CD4-positive, alpha-beta T cell (primary cell): ENCODE measurements around the gene IL17RC. TPM values are rescaled to one million over a fixed set of nuclear protein-coding genes. Genes with fewer than 3 reads are reported as not detected.
A peak's percentile ranks its signal among the peaks of the same experiment; 100 is the strongest.

Experiments
- ATAC-seq: fragments of 200-7000 bp; cut with Tn5 transposase; one replicate; pipeline ENCODE4 v1.10.0; 2022; ENCODE audit warnings: mild to moderate bottlenecking; ENCODE audit not compliant: poor library complexity
- CTCF ChIA-PET: fragments of 350-600 bp; sonication (Branson Sonifier 250); formaldehyde crosslinking; loops from one replicate; lab custom pipeline; 2021; ENCODE audit warnings: antibody characterized with exemption, inconsistent platforms; lab: Charles Lee
- POLR2A ChIA-PET: fragments of 350-600 bp; sonication (Branson Sonifier 250); formaldehyde crosslinking; loops from one replicate; lab custom pipeline; 2021; ENCODE audit warnings: antibody characterized with exemption, inconsistent platforms; lab: Charles Lee
- DNase-seq, 14 experiments: peaks; one replicate each; pipeline ENCODE4 v3.0.0-alpha.2; 2013 to 2020; ENCODE audit warnings: mixed read lengths in 2 of 14
- H3K27ac ChIP-seq, 2 donors: one replicate each; pipeline versions ENCODE4 v1.5.1 to v1.7.0; 2013; ENCODE audit warnings: low read length in 2 of 2, low read depth in 1 of 2, mild to moderate bottlenecking in 1 of 2
- H3K27me3 ChIP-seq, 2 experiments: 1 replicate in 1 of 2; 2 replicates in 1 of 2; pipeline versions ENCODE4 v1.6.1 to v1.7.0; 2013; ENCODE audit warnings: low read length in 2 of 2, control low read depth in 1 of 2, mild to moderate bottlenecking in 1 of 2, moderate library complexity in 1 of 2; ENCODE audit not compliant: insufficient read depth in 2 of 2, control insufficient read depth in 1 of 2
- H3K36me3 ChIP-seq: one replicate; pipeline ENCODE4 v1.6.1; 2013; ENCODE audit warnings: low read length, control low read depth; ENCODE audit not compliant: insufficient read depth
- H3K4me1 ChIP-seq: one replicate; pipeline ENCODE4 v1.6.1; 2013; ENCODE audit warnings: low read length, control low read depth; ENCODE audit not compliant: insufficient read depth
- H3K4me3 ChIP-seq: one replicate; pipeline ENCODE4 v1.5.1; 2013; ENCODE audit warnings: mild to moderate bottlenecking, low read length, moderate library complexity
- H3K9me3 ChIP-seq, 2 experiments: 1 replicate in 1 of 2; 2 replicates in 1 of 2; pipeline versions ENCODE4 v1.6.1 to v1.7.0; 2013; ENCODE audit warnings: low read length in 2 of 2, mild to moderate bottlenecking in 2 of 2, control low read depth in 1 of 2, moderate library complexity in 1 of 2; ENCODE audit not compliant: control insufficient read depth in 1 of 2, insufficient read depth in 1 of 2
- H3K27ac Mint-ChIP-seq: one replicate; pipeline ENCODE4 v1.8.0; 2020; ENCODE audit warnings: mixed read lengths
- H3K27me3 Mint-ChIP-seq: one replicate; pipeline ENCODE4 v1.8.0; 2021; ENCODE audit warnings: mixed read lengths
- H3K36me3 Mint-ChIP-seq: one replicate; pipeline ENCODE4 v1.8.0; 2021; ENCODE audit warnings: low read depth, mixed read lengths
- H3K4me1 Mint-ChIP-seq: one replicate; pipeline ENCODE4 v1.8.0; 2021; ENCODE audit warnings: low read depth, mixed read lengths
- H3K4me3 Mint-ChIP-seq: one replicate; pipeline ENCODE4 v1.8.0; 2020; ENCODE audit warnings: mild to moderate bottlenecking, mixed read lengths
- H3K9me3 Mint-ChIP-seq: one replicate; pipeline ENCODE4 v1.8.0; 2020; ENCODE audit warnings: mixed read lengths
- CTCF ChIP-seq: fragments of 200-600 bp; IDR thresholded peaks from one replicate; pipeline ENCODE4 v1.8.0; 2022; ENCODE audit warnings: antibody characterized with exemption, mild to moderate bottlenecking
- intact Hi-C, 2 experiments: fragments of 100-400 bp; cut with DNase I in 1 of 2; cut with micrococcal nuclease in 1 of 2; formaldehyde crosslinking; loops; one replicate each; pipeline versions ENCODE4 v1.15.1 to v1.9.0; 2023 to 2025; cut with DNase I, micrococcal nuclease
- total RNA-seq, 174 experiments: library from RNA in 2 of 174; stranded (reverse) in 2 of 174; gene quantifications; one replicate each; pipeline ENCODE4 v1.2.3 and lab custom pipeline; 2021 to 2026

IL17RC gene
- total RNA-seq, 2 experiments from 2014 or later = 0.42 to 0.88 TPM

DNA sequence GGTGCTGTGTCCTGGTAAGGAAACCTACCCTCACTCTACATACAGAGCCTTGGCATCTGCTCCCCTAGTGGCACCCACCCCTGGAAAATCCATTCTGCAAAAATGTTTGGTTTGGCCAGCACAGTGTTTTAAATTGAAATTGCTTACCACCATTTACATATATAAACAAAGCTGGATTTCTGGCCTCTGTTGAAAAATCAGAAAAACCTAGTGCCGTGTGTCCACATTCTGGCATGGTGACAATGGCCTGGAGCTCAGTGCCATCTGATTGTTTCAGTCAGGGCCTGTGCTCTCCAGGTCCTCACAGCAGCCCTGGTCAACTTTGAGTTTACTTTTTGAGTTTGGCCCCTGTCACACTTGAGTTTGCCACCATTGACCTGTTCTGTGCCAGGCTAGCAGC is 2.9 kb upstream of the IL17RC start:
- Histone ChIP-seq H3K4me1 (peaks cover 44% of the 10 kb centered on the region), H3K4me3 (no peak overlapping the region), H3K36me3 (no peaks in the 10 kb centered on the region), H3K9me3 (no peaks in the 10 kb centered on the region), H3K27ac (no peak overlapping the region), H3K27me3 (no peaks in the 10 kb centered on the region)
- intact Hi-C loops = no loop called here
- Mint-ChIP-seq H3K27ac (no peak overlapping the region), H3K27me3 (no peaks in the 10 kb centered on the region), H3K9me3 (no peaks in the 10 kb centered on the region), H3K4me1 (peaks cover 19% of the 10 kb centered on the region), H3K36me3 (no peaks in the 10 kb centered on the region), H3K4me3 (peak overlapping the region; percentile 7)
- ChIA-PET POLR2A (interaction anchor here (2.6 to 4.9 kb wide), 2 partner anchors 19 to 23 kb away, joined by 17 to 32 read pairs; partner anchors contain the start of genes CRELD1 and JAGN1), CTCF (interaction anchor here (0.6 kb wide), 1 partner anchor 173 kb away, joined by 4 read pairs; no protein-coding TSS in a partner anchor)
- no peak for DNase-seq
- no peak for TF ChIP-seq CTCF
- no peak for ATAC-seq

GRCh38 chr3:9914559-9915253 is 2.2 kb upstream of the IL17RC start:
- Mint-ChIP-seq H3K4me1 (peaks cover 19% of the 10 kb centered on the region), H3K27ac (no peak overlapping the region), H3K27me3 (no peaks in the 10 kb centered on the region), H3K4me3 (peak overlapping the region; percentile 34), H3K36me3 (no peaks in the 10 kb centered on the region), H3K9me3 (no peaks in the 10 kb centered on the region)
- no peak for TF ChIP-seq CTCF
- peak overlapping the region; percentile 25 for H3K4me3 ChIP-seq
- ChIA-PET POLR2A (interaction anchor here (4.9 kb wide), 1 partner anchor 18 kb away, joined by 32 read pairs; the partner anchor contains the start of gene CRELD1), CTCF (no interaction called here)
- intact Hi-C loops = no loop called here
- no peak for DNase-seq
- peaks cover 39% of the 10 kb centered on the region for H3K4me1 ChIP-seq
- no peaks in the 10 kb centered on the region for H3K36me3 ChIP-seq
- no peak overlapping the region for H3K27ac ChIP-seq
- ATAC-seq = peak; percentile 42
- H3K27me3 ChIP-seq = no peaks in the 10 kb centered on the region
- no peaks in the 10 kb centered on the region for H3K9me3 ChIP-seq

DNA sequence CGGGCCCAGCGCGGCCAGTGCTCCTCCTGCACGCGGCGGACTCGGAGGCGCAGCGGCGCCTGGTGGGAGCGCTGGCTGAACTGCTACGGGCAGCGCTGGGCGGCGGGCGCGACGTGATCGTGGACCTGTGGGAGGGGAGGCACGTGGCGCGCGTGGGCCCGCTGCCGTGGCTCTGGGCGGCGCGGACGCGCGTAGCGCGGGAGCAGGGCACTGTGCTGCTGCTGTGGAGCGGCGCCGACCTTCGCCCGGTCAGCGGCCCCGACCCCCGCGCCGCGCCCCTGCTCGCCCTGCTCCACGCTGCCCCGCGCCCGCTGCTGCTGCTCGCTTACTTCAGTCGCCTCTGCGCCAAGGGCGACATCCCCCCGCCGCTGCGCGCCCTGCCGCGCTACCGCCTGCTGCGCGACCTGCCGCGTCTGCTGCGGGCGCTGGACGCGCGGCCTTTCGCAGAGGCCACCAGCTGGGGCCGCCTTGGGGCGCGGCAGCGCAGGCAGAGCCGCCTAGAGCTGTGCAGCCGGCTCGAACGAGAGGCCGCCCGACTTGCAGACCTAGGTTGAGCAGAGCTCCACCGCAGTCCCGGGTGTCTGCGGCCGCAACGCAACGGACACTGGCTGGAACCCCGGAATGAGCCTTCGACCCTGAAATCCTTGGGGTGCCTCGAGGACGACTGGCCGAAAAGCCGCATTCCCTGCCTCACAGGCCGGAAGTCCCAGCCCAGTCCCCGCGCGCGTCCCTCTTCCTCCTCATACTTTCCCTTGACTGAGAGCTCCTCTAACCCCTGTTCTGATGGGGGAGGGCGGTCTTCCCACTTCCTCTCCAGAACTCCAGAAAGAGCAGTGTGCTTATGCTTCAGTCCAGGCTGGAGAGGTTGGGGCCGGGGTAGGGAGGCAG is 1.4 kb upstream of the IL17RC start:
- Histone ChIP-seq H3K9me3 (no peaks in the 10 kb centered on the region), H3K36me3 (no peaks in the 10 kb centered on the region), H3K27me3 (no peaks in the 10 kb centered on the region), H3K27ac (no peak overlapping the region), H3K4me1 (peaks cover 37% of the 10 kb centered on the region), H3K4me3 (peak overlapping the region; percentile 51)
- H3K27ac Mint-ChIP-seq = no peak overlapping the region
- no peaks in the 10 kb centered on the region for H3K9me3 Mint-ChIP-seq
- H3K36me3 Mint-ChIP-seq = no peaks in the 10 kb centered on the region
- ChIA-PET POLR2A (interaction anchor here (0.7 to 4.9 kb wide), 7 partner anchors 13 to 266 kb away, joined by 3 to 32 read pairs (median 4); partner anchors contain the start of genes ARPC4, CRELD1, IL17RE and JAGN1), CTCF (interaction anchor here (1.0 kb wide), 1 partner anchor 17 kb away, joined by 3 read pairs; no protein-coding TSS in a partner anchor)
- H3K4me3 Mint-ChIP-seq = peak overlapping the region; percentile 81
- no peak for TF ChIP-seq CTCF
- intact Hi-C loops = no loop called here
- peak; percentile 28 for ATAC-seq
- no peaks in the 10 kb centered on the region for H3K27me3 Mint-ChIP-seq
- peaks cover 19% of the 10 kb centered on the region for H3K4me1 Mint-ChIP-seq
- peak in 9 of 14 experiments; percentile 6 to 67 (median 29) for DNase-seq
